HG03571 (cell line): ENCODE data around the gene CBFA2T2.
"Not testable (repeated sequence)": the region's sequence is repeated elsewhere in the genome, so short reads cannot be mapped to it uniquely, and the experiment has no call there.

ENCODE experiments used
- ATAC-seq: cut with Tn5 transposase; IDR thresholded peaks from one replicate; pipeline ENCODE4 v1.9.1; 2021; ENCODE audit not compliant: unreplicated experiment

The CBFA2T2 gene

GRCh38 chr20:33470457-33470856 is 19.4 kb upstream of the CBFA2T2 start:
- no peak for ATAC-seq

GRCh38 chr20:33470866-33471265 is 19.0 kb upstream of the CBFA2T2 start:
- ATAC-seq: no peak

GRCh38 chr20:33472868-33473435 is 16.9 kb upstream of the CBFA2T2 start:
- no peak for ATAC-seq

- no peak for ATAC-seq
Measured at GRCh38 chr20:33474097-33474873, 15.6 kb upstream of the CBFA2T2 start.

- no peak for ATAC-seq
Measured at GRCh38 chr20:33474963-33475362, 14.9 kb upstream of the CBFA2T2 start.

GRCh38 chr20:33475381-33476152 is 14.3 kb upstream of the CBFA2T2 start:
- ATAC-seq: no peak

GRCh38 chr20:33477386-33478234 is 12.3 kb upstream of the CBFA2T2 start:
- ATAC-seq: no peak

- no peak for ATAC-seq
Measured at GRCh38 chr20:33480048-33480447, 9.8 kb upstream of the CBFA2T2 start.

- no peak for ATAC-seq
Measured at GRCh38 chr20:33481431-33481941, 8.4 kb upstream of the CBFA2T2 start.

- ATAC-seq: no peak
Measured at GRCh38 chr20:33482581-33482980, 7.3 kb upstream of the CBFA2T2 start.

GRCh38 chr20:33483186-33483585 is 6.7 kb upstream of the CBFA2T2 start:
- not testable (repeated sequence) for ATAC-seq

- no peak for ATAC-seq
Measured at GRCh38 chr20:33488201-33488600, 1.7 kb upstream of the CBFA2T2 start.

- not testable (repeated sequence) for ATAC-seq
Measured at GRCh38 chr20:33488661-33489494, 1.0 kb upstream of the CBFA2T2 start.

GRCh38 chr20:33489495-33490022 is 337 bp upstream of the CBFA2T2 start:
- ATAC-seq: peak; percentile 89

GRCh38 chr20:33490934-33491656 is 1.2 kb downstream of the CBFA2T2 start:
- ATAC-seq: no peak

GRCh38 chr20:33493076-33493766 is 3.3 kb downstream of the CBFA2T2 start:
- no peak for ATAC-seq

GRCh38 chr20:33496776-33497175 is 6.9 kb downstream of the CBFA2T2 start:
- not testable (repeated sequence) for ATAC-seq

- no peak for ATAC-seq
Measured at GRCh38 chr20:33499355-33499754, 9.5 kb downstream of the CBFA2T2 start.
